Measurements from ENCODE around the gene SERP2. TPM values are rescaled to one million over a fixed set of nuclear protein-coding genes. Genes with fewer than 3 reads are reported as not detected.

The SERP2 gene
- total RNA-seq, 1 donor, result 9.5 TPM

DNA sequence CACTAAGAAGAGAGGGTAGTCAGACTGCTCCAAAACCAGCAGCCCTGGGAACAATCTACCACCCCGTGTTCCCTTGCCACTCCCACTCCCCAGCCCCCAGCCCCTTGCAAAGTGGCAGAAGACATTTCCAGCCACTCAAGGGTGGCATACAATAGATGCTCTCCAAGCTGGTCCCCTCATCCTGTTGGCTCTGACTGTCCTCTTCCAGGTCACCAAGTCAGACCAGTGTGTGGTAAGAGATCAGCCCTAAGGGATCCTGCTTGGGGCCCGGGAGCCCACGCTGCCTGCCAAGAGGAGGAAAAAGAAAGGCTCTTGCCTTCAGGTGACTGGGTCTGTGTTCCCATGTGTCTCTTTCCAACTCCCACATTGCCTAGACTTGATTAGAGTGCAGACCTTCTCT is 25.0 kb downstream of the SERP2 start:
- no peak for DNase-seq (ENCODE audit: low read depth)
- H3K4me3 ChIP-seq (ENCODE audit: low read depth, low read length), result no peak overlapping the region
- TF ChIP-seq, protein P1, sequence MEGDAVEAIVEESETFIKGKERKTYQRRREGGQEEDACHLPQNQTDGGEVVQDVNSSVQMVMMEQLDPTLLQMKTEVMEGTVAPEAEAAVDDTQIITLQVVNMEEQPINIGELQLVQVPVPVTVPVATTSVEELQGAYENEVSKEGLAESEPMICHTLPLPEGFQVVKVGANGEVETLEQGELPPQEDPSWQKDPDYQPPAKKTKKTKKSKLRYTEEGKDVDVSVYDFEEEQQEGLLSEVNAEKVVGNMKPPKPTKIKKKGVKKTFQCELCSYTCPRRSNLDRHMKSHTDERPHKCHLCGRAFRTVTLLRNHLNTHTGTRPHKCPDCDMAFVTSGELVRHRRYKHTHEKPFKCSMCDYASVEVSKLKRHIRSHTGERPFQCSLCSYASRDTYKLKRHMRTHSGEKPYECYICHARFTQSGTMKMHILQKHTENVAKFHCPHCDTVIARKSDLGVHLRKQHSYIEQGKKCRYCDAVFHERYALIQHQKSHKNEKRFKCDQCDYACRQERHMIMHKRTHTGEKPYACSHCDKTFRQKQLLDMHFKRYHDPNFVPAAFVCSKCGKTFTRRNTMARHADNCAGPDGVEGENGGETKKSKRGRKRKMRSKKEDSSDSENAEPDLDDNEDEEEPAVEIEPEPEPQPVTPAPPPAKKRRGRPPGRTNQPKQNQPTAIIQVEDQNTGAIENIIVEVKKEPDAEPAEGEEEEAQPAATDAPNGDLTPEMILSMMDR (IDR thresholded peaks at IDR 0.05; ENCODE audit: insufficient read depth, low read length), result no peak

DNA sequence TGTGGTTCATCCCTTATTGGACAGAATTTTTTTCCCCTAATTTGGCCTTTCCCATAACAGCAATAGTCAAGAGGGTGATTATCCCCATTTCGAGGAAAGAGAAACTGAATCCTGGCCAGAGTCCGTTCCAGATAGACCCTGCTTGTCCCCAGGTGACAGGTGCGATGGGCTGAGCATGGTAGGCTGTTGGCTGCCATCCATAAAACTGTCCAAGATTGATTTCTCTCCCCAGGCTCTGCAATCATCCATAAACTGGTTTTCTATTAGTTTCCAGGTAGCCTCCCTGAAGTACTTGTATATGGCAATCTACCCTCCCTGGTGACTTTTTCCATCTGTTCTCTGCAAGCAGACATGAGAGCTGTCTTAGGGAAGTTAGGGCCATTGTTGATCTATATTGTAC is 25.4 kb downstream of the SERP2 start:
- TF ChIP-seq, protein P1 (IDR thresholded peaks at IDR 0.05; ENCODE audit: insufficient read depth, low read length), result no peak
- no peak for DNase-seq (ENCODE audit: low read depth)
- no peak overlapping the region for H3K4me3 ChIP-seq (ENCODE audit: low read depth, low read length)

DNA sequence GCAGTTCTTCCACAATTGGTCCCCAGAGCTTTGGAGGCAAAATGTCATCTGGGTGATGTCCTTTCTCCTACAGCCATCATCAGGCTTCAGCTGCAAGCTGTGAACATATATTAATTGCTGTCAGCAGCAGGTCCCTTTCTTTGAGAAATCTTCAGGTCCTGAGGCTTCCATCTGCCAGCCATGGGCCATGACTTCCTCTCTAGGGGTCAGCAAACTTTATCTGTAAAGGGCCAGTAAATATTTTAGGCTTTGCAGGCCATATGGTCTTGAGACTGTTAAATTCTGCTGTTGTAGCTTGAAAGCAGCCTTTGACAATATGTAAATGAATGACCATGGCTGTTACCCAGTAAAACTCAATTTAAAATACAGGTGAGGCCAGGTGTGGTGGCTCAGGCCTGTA is 27.1 kb downstream of the SERP2 start:
- no peak overlapping the region for H3K4me3 ChIP-seq (ENCODE audit: low read depth, low read length)
- TF ChIP-seq, protein P1 (IDR thresholded peaks at IDR 0.05; ENCODE audit: insufficient read depth, low read length), result no peak
- no peak for DNase-seq (ENCODE audit: low read depth)

DNA sequence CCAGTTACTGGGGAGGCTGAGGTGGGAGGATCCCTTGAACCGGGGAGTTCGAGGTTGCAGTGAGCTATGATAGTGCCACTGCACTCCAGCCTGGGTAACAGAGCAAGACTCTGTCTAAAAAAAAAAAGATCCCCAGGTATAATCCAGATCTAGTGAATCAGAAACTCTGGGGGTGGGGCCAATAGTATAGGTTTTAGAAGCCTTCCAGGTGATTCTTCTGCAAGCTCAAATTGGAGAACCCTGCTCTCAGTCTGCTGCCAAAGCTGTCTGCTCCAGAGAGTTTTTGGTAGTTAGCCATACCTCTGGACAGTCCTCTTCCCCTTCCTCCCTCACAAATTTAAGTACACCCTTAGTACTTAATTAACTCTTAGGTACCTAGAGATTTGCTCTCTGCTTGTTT is 28.0 kb downstream of the SERP2 start:
- TF ChIP-seq, protein P1 (IDR thresholded peaks at IDR 0.05; ENCODE audit: insufficient read depth, low read length), result no peak
- no peak for DNase-seq (ENCODE audit: low read depth)
- no peak overlapping the region for H3K4me3 ChIP-seq (ENCODE audit: low read depth, low read length)

DNA sequence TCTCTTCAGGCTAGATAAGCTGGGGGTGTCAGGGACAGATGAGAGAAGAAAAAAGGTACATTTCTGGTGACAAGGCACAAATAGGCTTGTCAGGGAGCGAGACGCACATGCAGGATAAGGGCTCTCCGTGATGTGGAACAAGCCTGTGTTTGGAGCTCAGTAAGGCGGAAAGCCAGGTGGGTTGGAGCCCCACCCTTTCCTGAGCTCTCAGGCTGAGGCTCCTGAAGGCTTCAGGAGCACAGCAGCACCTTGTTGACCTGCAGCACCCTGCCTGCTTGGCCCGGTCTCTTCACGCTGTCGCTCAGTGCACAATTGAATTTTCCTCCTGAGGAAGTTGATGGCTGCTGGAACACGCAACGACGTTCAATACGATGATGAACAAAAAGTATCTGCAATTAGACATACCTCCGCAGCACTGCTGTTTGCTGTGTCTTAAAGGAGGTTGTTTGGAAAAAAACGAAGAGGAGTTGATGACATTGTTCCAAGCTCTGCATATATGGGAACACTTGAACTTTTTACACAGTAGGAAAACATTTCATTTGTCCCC is 29.3 kb downstream of the SERP2 start:
- H3K4me3 ChIP-seq (ENCODE audit: low read depth, low read length), result no peak overlapping the region

DNA sequence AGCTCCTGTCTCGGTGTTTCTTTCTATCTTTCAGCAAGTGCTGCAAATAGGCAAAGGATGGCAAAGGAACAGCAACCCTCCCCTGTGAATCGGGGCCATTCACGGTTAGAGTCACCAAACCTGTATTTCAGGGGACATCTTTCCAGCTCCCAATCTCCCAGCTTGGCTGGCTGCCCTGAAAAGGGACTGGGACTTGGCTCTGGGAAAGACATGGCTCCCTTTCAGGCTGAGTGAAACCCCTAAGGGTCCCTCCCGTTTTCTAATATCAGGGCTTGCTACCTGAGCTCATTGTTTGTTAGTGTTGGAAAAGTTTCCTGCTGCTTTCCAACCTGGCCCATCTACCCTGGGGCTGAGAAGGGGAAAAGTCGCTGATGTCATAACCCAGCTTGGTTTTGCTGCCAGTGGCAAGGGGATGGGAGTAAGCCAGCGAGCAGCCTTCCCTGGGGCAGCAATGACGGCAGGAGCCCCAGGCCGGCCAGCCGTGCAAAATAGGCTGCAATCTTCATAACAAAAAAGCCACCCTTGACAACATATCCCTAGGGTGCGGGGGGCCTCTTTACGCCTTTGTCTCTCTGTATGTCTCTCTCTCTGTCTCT is 29.9 kb downstream of the SERP2 start:
- no peak for DNase-seq (ENCODE audit: low read depth)
- TF ChIP-seq, protein P1 (IDR thresholded peaks at IDR 0.05; ENCODE audit: insufficient read depth, low read length), result no peak
- no peak overlapping the region for H3K4me3 ChIP-seq (ENCODE audit: low read depth, low read length)

More for the DNA sequence above, 29.3 kb downstream of the SERP2 start:
- TF ChIP-seq, protein P1 (IDR thresholded peaks at IDR 0.05; ENCODE audit: insufficient read depth, low read length), result no peak
- DNase-seq (ENCODE audit: low read depth), result no peak

All from fibroblast of the aortic adventitia (primary cell).